ENCODE results near the gene FAM163A. TPM values are rescaled to one million over a fixed set of nuclear protein-coding genes. Genes with fewer than 3 reads are reported as not detected.
"Not testable (repeated sequence)": the region's sequence is repeated elsewhere in the genome, so short reads cannot be mapped to it uniquely, and the experiment has no call there.

FAM163A gene
- polyA plus RNA-seq, 1 donor, result 0.16 TPM

GRCh38 chr1:179788259-179788658 lies 45.2 kb downstream of the FAM163A start:
- no peak for DNase-seq (ENCODE audit: low read depth)

DNA sequence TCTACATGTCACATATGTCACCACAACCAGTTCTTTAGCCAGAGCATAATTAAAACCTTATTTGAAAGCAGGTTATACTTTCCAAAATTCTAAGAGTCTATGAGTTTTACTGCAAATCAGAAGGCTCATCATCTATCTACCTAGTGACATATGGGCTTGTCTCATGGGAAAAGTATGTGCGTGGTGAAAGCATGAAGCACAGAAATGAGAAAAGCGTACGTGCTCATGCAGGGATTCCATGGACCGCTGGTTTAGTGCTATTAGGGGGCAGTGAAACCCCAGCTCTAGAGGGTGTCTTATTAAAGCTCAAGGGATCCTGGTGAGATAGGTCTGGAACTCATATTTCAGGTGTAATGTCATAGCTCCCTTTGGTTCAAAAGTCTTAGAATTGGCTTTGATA lies 50.2 kb downstream of the FAM163A start:
- no peak for DNase-seq (ENCODE audit: low read depth)

DNA sequence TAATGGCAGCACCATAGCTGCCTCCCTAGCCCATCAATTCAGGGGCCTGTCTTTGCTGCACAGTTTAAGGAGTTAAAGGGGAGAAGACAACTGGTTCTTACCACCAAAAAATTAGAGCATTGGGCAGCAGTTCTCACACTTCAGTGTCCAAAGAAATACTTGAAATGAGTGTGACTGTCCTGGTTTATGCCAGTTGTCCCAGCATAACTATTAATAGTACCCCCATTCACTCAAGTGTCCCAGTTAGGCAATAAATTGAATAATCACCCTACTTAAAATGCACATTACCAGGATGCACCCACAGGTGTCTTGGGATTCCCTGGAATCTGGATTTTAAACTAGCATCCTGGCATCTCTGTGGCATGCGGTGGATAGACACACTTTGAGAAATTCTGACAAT lies 51.1 kb downstream of the FAM163A start:
- DNase-seq (ENCODE audit: low read depth), result no peak

- DNase-seq (ENCODE audit: low read depth), result no peak
These were observed 51.6 kb downstream of the FAM163A start for GRCh38 chr1:179794669-179795068.

GRCh38 chr1:179798213-179798863 lies 55.2 kb downstream of the FAM163A start:
- DNase-seq (ENCODE audit: low read depth), result no peak

DNA sequence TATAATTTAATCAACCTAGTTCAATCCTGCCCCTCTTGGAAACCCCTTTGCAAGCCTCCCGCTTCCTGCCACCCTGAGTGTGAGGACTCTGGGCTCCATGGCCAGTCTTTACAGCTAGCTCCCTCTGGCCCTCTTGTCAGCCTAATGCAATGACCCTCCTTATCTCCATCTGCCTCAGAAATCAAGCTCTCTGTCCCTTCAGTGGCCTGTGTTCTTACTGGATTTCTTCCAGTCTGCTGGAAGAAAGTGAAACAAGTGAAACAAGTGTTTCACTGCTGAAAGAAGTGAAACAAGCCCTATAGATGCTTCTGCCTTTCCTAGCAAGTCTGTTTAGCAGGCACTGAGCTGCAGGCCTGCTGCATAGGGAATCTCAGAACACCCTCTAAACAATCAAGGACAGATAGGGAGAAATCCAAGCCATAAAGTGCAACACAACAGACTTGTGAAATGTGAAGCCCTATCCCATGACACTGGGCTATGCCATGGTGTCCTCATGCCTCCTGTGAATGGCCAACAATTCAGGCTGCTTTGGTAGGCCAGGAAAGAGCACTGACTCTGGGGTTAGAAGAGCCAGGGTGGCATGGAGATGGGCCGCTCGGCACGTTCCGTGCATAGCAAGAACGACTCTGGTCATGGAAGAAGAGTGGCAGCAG lies 55.9 kb downstream of the FAM163A start:
- DNase-seq (ENCODE audit: low read depth), result no peak

GRCh38 chr1:179800481-179800880 lies 57.4 kb downstream of the FAM163A start:
- DNase-seq (ENCODE audit: low read depth), result no peak

- DNase-seq (ENCODE audit: low read depth), result no peak
These were observed 60.0 kb downstream of the FAM163A start for GRCh38 chr1:179803104-179803503.

DNA sequence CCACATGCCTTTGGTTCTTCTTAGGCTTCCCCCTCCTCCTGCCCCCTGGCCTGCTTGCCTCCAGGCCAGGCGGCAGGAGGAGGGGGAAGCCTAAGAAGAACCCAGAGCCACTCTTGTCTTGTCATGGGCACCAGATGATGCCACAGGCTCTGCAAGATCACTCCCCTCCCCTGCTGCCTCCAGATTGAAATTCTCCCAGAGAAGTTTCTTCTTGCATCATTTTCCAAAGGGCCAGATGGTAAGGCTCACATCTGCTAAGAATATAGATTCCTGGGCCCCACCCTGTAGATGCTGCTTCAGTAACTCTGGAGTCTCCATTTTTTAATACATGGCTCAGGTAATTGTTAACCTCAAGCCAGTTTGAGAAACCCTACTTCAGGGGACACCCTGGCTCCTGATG lies 60.8 kb downstream of the FAM163A start:
- no peak for DNase-seq (ENCODE audit: low read depth)

- not testable (repeated sequence) for DNase-seq (ENCODE audit: low read depth)
These were observed 61.3 kb downstream of the FAM163A start for GRCh38 chr1:179804417-179804816.

DNA sequence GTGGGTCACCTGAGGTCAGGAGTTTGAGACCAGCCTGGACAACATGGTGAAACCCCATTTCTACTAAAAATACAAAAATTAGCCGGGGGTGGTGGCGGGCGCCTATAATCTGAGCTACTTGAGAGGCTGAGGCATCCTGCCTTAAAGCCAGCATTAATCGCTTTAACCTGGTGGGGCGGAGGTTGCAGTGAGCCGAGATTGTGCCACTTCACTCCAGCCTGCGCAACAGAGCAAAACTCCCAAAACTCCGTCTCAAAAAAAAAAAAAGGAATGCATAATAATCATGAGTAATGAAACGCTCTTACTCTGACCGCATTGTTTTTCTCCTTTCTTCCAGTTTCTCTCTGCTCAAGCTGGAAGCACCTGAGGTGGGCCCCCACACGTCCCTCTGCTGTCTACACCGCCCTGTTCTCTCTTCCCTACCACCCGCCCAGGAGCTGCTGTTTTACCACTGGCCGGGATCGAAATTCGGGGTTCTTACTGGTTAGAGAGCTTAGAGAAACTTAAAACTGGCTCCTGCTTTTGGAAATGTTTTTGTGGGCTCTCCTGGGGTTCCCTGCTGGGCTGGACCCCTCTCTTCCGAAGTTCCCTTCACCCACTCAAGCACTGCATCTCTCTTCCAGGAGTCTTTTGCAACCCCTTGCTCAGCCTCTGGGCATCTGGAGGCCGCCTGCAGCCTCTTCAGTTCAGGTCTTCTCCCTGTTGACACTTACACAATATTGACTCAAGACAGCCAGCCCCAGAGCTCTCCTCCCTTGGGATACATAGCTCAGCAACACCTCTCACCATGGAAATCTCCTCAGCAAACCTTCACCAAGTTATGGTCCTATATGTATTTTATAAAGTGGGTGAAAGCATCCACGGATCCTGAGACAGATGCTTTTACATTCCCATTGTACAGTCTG lies 62.5 kb downstream of the FAM163A start:
- no peak for DNase-seq (ENCODE audit: low read depth)

DNA sequence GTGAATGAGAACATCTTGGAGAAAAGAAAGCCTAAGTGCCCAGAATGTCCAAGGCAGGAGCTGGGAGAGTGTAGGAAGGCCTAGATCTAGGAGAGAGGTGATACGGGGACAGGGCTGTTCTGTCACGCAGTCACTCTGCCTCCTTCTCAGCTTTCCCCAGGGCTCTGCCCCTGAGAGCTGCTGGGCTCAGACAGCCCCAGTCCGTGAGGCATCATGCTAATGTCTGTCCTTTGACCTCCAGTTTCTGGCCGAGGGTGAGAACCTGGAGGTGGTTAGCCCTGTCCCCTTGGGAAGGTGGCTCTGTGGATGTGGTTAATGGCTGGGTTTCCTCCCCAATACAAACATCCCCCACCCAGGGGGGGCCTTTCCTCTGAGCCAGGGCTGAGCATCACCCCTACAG lies 63.2 kb downstream of the FAM163A start:
- no peak for DNase-seq (ENCODE audit: low read depth)

GRCh38 chr1:179807291-179807690 lies 64.2 kb downstream of the FAM163A start:
- no peak for DNase-seq (ENCODE audit: low read depth)

GRCh38 chr1:179807691-179808485 lies 64.8 kb downstream of the FAM163A start:
- no peak for DNase-seq (ENCODE audit: low read depth)

DNA sequence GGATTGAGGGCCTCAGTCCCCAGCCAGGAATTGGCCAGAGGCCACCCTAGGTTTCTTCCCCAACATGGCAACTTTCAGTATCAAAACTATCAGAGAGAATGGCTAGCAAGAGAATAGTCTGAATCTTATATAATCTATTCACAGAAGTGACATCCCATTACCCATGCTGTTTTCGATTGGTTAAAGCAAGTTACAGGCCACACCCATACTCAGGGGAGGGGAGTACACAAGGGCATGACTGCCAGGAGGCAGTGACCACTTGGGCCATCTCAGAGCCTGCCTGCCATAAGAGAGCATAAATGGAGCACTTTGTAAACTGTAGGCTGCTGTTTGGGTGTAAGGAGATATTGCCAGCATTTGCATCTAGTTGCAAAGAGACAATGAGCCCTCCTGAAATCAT lies 65.4 kb downstream of the FAM163A start:
- DNase-seq (ENCODE audit: low read depth), result no peak

GRCh38 chr1:179809506-179810366 lies 66.6 kb downstream of the FAM163A start:
- peak; percentile 49 for DNase-seq (ENCODE audit: low read depth)

- no peak for DNase-seq (ENCODE audit: low read depth)
These were observed 67.2 kb downstream of the FAM163A start for GRCh38 chr1:179810367-179810715.

GRCh38 chr1:179812501-179813292 lies 69.6 kb downstream of the FAM163A start:
- no peak for DNase-seq (ENCODE audit: low read depth)

DNA sequence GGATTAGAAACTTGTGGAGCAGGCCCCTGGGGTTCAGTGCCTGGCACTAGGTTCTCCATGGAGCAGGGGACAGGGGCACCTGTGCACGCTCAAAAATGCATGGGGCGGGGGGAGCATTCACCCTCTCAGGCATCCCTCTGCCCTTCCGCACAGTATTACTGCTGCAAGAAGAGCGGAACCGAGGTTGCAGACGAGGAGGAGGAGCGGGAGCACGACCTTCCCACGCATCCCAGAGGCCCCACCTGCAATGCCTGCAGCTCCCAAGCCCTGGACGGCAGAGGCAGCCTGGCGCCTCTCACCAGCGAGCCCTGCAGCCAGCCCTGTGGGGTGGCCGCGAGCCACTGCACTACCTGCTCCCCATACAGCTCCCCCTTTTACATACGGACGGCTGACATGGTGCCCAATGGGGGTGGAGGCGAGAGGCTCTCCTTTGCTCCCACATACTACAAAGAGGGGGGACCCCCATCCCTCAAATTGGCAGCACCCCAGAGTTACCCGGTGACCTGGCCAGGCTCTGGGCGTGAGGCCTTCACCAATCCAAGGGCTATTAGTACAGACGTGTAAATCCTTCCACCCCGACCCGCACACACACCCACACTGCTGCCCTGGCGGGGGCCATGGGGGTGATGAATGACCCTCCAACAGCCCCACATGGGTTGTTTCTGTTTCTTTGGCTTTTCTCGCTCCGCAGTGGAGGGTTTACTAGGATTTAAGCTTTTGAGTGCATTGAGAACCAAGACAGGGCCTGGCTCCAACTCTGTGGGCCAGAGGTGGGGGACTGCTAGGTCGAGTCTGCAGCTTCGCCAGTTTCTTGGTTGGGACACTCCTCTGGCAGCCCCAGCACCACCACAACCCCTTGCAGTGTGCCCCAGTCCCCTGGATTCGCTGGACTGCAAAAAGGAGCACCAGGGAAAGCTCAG lies 70.8 kb downstream of the FAM163A start:
- no peak for DNase-seq (ENCODE audit: low read depth)

Measured in forelimb muscle (tissue), 1 donor.